Bronchial epithelial cell (primary cell): ENCODE results near the gene GALNT14. TPM values are rescaled to one million over a fixed set of nuclear protein-coding genes. Genes with fewer than 3 reads are reported as not detected.

Experiments used
- DNase-seq: peaks from one replicate; pipeline ENCODE4 v3.0.0-alpha.2; 2010; ENCODE audit warnings: low read depth
- FAIRE-seq: peaks from 2 replicates; lab custom pipeline; 2011; peaks lifted over from hg19 to GRCh38; lab: Jason Lieb, UNC
- H3K27me3 ChIP-seq: 2 replicates; pipeline ENCODE4 v1.5.1; 2011; ENCODE audit warnings: low read length; ENCODE audit not compliant: control insufficient read depth, insufficient read depth
- H3K36me3 ChIP-seq: 2 replicates; pipeline ENCODE4 v1.5.1; 2011; ENCODE audit warnings: low read length; ENCODE audit not compliant: control insufficient read depth, insufficient read depth
- H3K4me3 ChIP-seq: 2 replicates; pipeline ENCODE4 v1.5.1; 2011; ENCODE audit warnings: mild to moderate bottlenecking, low read depth, low read length, control low read depth
- CTCF ChIP-seq: IDR thresholded peaks from 2 replicates; pipeline ENCODE4 v1.5.1; 2011; ENCODE audit warnings: mild to moderate bottlenecking, moderate library complexity, low read length, control low read depth, inconsistent platforms; ENCODE audit not compliant: insufficient read depth, severe bottlenecking
- total RNA-seq: library from RNA; depleted of rRNA; stranded (reverse); fragments of >200 nt; gene quantifications from 2 replicates; pipeline ENCODE4 v1.2.1, GENCODE V29; 2014

GALNT14 gene
- total RNA-seq, 1 donor from 2014 or later, result 12.4 TPM

- FAIRE-seq (peak; percentile 68), DNase-seq (no peak)
- no peak overlapping the region for H3K4me3 ChIP-seq
- H3K27me3 ChIP-seq, result no peaks in the 10 kb centered on the region
- no peak for TF ChIP-seq CTCF
- H3K36me3 ChIP-seq, result no peaks in the 10 kb centered on the region
Observed at GRCh38 chr2:30990671-30991070, 147.6 kb downstream of the GALNT14 start.

GRCh38 chr2:30990176-30990575 is 148.1 kb downstream of the GALNT14 start:
- DNase-seq (no peak), FAIRE-seq (no peak)
- no peaks in the 10 kb centered on the region for H3K27me3 ChIP-seq
- TF ChIP-seq CTCF, result no peak
- no peak overlapping the region for H3K4me3 ChIP-seq
- H3K36me3 ChIP-seq, result no peaks in the 10 kb centered on the region

- no peak for TF ChIP-seq CTCF
Observed at GRCh38 chr2:30989746-30990145, 148.5 kb downstream of the GALNT14 start.

GRCh38 chr2:30987566-30987965 is 150.7 kb downstream of the GALNT14 start:
- TF ChIP-seq CTCF, result no peak
- FAIRE-seq (no peak), DNase-seq (no peak)
- no peaks in the 10 kb centered on the region for H3K36me3 ChIP-seq
- no peaks in the 10 kb centered on the region for H3K27me3 ChIP-seq
- H3K4me3 ChIP-seq, result no peak overlapping the region

More at GRCh38 chr2:30989746-30990145, 148.5 kb downstream of the GALNT14 start:
- DNase-seq, result no peak
- Histone ChIP-seq H3K4me3 (no peak overlapping the region), H3K36me3 (no peaks in the 10 kb centered on the region), H3K27me3 (no peaks in the 10 kb centered on the region)
- no peak for FAIRE-seq

- no peak for TF ChIP-seq CTCF
- Histone ChIP-seq H3K4me3 (no peak overlapping the region), H3K27me3 (no peaks in the 10 kb centered on the region), H3K36me3 (no peaks in the 10 kb centered on the region)
- DNase-seq (no peak), FAIRE-seq (no peak)
Observed at GRCh38 chr2:30986231-30986580, 152.0 kb downstream of the GALNT14 start.

GRCh38 chr2:30985493-30986230 is 152.6 kb downstream of the GALNT14 start:
- peak; percentile 18 for FAIRE-seq
- no peaks in the 10 kb centered on the region for H3K27me3 ChIP-seq
- TF ChIP-seq CTCF, result no peak
- no peaks in the 10 kb centered on the region for H3K36me3 ChIP-seq
- H3K4me3 ChIP-seq, result no peak overlapping the region
- no peak for DNase-seq
